ENCODE measurements around the gene ELMOD3.
A peak's percentile ranks its signal among the peaks of the same experiment; 100 is the strongest.

Gene ELMOD3

DNA sequence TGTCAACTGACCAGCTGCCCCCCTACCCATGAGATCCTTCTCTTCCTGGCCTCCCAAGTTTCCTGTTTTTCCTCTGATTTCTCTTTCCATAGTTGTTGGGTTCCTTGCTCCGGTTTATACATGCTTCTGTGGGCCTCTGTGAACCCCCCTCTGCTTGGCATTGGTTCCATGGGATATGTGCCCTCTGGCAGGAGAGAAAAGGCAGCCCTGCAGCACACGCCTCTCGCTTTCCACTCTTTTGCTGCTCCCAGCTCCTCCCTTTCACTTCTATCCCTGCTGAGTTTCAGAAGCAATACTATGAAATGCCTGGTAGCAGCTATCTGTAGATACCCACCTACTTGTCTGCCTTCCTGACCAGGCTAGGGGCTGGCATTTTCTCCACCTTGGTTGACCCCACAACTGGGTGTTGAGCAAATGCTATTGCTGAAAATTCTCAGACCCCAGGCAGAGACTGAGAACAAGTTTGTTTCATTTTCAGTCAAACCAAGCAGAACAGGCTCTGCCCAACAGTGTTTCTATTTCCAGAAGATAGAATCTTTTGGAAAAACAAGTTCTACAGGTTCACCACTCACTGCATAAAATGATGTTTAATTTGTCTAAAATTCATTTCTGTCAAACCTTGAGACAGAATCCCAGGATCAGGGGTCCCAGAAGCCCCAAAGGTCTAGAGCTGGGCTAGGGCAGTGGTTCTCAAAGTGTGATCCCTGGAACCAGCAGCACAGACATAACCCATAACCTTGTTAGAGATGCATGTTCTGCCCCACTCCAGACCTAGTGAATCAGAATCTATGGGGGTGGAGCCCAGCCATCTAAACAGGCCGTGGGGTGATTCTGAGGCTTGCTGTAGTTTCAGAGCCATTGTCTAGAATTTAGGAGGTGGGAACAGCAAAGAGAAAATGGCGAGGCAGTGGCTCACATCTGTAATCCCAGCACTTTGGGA is 42.2 kb downstream of the ELMOD3 start:
- peaks cover 45% of the 10 kb centered on the region for H3K36me3 Mint-ChIP-seq (ENCODE audit: low read depth)
- H3K4me1 Mint-ChIP-seq (ENCODE audit: low read depth), result peaks cover 26% of the 10 kb centered on the region
- H3K9me3 Mint-ChIP-seq, result no peaks in the 10 kb centered on the region
- H3K27me3 Mint-ChIP-seq (ENCODE audit: low read depth), result no peaks in the 10 kb centered on the region
- H3K27ac Mint-ChIP-seq, result peak overlapping the region; percentile 73
- H3K4me3 Mint-ChIP-seq, result no peak overlapping the region

DNA sequence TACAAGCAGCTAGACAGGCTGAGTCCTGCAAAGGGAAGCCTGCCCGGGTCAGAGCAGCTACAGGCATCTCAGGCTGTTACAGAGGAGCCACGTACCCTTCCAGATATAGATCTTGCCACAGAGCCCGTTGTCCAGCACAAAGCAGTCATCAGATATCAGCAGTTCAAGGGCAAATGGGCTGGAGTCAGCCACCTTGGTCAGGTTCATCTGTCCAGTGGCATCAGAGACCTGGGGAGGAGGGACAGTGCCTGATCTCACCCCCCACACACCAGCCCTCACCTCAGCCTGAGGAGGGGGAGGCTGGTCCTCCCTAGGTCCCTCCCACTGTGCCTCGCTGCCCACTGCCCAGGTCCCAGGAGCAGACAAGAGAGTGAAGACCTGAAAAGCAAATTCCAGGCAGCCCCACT is 43.4 kb downstream of the ELMOD3 start:
- Mint-ChIP-seq H3K36me3 (ENCODE audit: low read depth) (peaks cover 47% of the 10 kb centered on the region), H3K27ac (no peak overlapping the region), H3K27me3 (ENCODE audit: low read depth) (no peaks in the 10 kb centered on the region), H3K4me3 (no peak overlapping the region), H3K9me3 (peaks cover 5% of the 10 kb centered on the region), H3K4me1 (ENCODE audit: low read depth) (peaks cover 21% of the 10 kb centered on the region)

DNA sequence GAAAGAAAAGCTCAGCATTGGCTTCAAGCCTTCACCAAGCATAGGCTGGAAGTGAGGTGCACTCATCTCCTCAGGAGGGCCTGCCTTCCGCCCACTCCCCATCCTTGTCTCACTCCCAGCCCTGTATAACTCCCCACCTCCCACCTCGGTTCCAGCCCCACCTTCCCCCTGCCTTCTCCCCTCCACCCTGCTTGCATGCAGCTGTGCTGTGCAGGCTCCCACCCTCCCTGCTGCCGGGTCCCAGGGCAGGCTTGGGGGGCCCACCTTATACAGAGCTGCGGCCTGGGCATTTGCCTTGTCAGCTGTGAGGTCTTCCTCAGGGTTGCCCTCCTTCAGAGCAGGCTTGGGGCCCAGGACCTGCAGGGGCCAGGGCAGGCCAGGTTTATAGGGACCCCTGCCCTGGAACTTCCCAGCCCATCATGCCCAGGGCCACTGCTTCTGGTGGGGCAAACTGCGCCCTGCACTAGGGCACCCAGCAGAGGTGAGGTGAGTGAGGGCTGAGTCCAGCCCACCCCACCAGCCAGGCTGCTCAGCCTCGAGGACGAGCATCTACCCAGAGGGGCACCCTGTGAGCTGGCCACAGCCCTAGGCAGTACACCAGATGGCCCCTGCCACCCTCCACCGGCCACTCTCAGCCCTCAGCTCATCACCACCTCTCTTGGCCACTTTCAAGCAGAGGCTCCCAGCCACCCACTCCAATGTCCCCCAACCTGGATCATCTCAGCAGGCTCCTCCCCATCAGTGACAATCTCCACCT is 44.0 kb downstream of the ELMOD3 start:
- Mint-ChIP-seq H3K27me3 (ENCODE audit: low read depth) (no peaks in the 10 kb centered on the region), H3K36me3 (ENCODE audit: low read depth) (peaks cover 50% of the 10 kb centered on the region), H3K9me3 (peaks cover 10% of the 10 kb centered on the region)

DNA sequence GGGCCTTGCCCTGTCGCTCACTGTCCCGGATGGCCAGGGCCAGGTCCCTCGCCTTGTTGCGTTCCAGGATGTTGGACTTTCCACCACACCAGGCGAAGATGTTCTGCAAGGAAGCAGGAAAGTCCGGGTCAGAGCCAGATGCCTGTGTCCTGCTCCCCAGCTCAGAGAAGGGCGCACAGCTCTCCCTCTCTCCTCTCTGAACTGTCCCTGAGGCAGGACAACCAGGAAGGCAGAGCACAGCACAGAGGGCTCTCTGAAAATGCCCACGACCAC is 44.5 kb downstream of the ELMOD3 start:
- Mint-ChIP-seq H3K4me1 (ENCODE audit: low read depth) (peaks cover 16% of the 10 kb centered on the region), H3K27ac (no peak overlapping the region), H3K27me3 (ENCODE audit: low read depth) (no peaks in the 10 kb centered on the region), H3K9me3 (peaks cover 15% of the 10 kb centered on the region), H3K36me3 (ENCODE audit: low read depth) (peaks cover 49% of the 10 kb centered on the region), H3K4me3 (no peak overlapping the region)

More for the DNA sequence above, 44.0 kb downstream of the ELMOD3 start:
- no peak overlapping the region for H3K4me3 Mint-ChIP-seq
- H3K4me1 Mint-ChIP-seq (ENCODE audit: low read depth), result peaks cover 19% of the 10 kb centered on the region
- no peak overlapping the region for H3K27ac Mint-ChIP-seq

DNA sequence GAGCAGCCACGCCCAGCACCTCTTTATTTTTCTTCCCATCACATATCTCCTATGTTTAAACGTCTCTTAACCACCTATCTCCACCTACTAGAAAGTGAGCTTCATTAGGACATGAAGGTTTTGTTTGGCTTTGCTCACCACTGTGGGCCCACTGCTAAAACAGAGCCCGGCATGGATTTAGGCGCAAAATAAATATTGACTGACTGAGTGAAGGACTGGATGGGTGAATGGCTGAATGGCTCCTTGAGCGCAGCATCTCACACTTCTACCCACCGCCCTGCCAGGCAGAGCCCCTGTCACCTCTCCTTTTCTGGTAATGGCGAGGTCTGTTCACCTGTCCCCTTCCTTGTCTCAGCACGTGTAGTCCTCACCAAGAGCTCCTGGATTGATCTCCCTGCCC is 45.5 kb downstream of the ELMOD3 start:
- Mint-ChIP-seq H3K27me3 (ENCODE audit: low read depth) (no peaks in the 10 kb centered on the region), H3K4me3 (no peak overlapping the region), H3K27ac (no peak overlapping the region), H3K36me3 (ENCODE audit: low read depth) (peaks cover 48% of the 10 kb centered on the region), H3K4me1 (ENCODE audit: low read depth) (peaks cover 17% of the 10 kb centered on the region), H3K9me3 (peaks cover 17% of the 10 kb centered on the region)

DNA sequence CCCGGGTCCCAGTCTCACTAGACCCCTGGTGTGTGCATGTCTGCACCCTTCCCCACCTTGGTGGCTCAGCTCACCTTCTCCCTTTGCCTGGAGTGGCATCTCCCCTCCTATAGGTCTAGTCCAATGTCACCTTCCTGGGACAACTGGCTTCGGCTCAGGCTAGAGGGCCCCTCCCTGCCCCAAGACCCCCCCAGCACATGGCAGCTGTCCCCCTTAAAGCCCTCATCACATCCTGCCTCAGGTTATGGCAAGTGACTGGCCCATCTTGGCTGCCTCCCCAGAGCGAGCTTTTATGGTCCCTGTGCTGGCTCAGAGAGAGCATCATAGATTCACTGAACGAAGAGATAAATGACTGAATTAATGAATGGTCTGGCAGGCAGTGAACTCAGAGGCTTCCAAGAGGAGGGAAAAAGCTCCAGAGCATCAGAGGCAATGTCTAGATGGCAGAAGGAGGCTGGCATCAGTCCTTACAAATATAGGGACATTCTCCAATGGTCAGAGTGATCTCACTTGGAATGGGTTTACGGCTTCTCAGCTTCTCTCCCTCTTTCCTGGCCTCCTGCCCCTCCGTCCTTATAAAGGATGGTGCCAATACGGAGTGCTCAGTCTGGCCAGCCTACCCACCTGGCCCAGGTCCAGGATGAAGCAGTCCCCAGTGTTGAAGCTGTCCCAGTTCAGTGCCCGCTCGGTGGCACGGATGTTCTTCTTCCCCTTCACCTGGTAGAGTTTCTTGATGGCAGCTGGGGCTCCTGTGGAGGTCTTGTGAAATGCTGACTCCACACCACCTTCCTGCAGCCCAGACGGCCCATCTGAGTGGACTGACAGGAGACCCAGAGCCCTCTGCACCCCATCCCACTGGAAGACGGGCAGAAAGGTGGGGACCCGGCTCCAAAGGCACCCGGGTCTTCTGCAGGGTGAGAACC is 46.2 kb downstream of the ELMOD3 start:
- Mint-ChIP-seq H3K9me3 (peaks cover 23% of the 10 kb centered on the region), H3K36me3 (ENCODE audit: low read depth) (peaks cover 54% of the 10 kb centered on the region), H3K27me3 (ENCODE audit: low read depth) (no peaks in the 10 kb centered on the region), H3K27ac (no peak overlapping the region), H3K4me3 (no peak overlapping the region), H3K4me1 (ENCODE audit: low read depth) (peaks cover 25% of the 10 kb centered on the region)

DNA sequence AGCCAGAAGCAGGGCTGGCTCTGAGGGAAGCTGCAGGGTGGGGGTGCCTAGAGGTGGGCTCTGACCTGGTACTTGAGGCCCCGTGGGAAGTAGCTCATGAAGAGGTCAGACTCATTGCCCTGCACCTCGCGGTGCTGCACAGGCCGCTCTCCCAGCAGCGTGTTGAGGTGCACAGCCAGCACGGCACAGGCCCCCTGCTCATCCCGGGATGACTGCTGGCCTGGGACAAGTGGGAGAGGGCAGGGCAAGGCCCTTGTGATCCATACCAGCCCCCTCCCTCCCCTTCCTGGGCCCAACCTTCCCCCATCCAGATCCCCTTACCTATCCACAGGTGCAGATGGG is 46.9 kb downstream of the ELMOD3 start:
- H3K9me3 Mint-ChIP-seq, result peaks cover 23% of the 10 kb centered on the region
- H3K4me1 Mint-ChIP-seq (ENCODE audit: low read depth), result peaks cover 29% of the 10 kb centered on the region
- H3K4me3 Mint-ChIP-seq, result no peak overlapping the region
- H3K36me3 Mint-ChIP-seq (ENCODE audit: low read depth), result peaks cover 52% of the 10 kb centered on the region
- no peaks in the 10 kb centered on the region for H3K27me3 Mint-ChIP-seq (ENCODE audit: low read depth)
- no peak overlapping the region for H3K27ac Mint-ChIP-seq

DNA sequence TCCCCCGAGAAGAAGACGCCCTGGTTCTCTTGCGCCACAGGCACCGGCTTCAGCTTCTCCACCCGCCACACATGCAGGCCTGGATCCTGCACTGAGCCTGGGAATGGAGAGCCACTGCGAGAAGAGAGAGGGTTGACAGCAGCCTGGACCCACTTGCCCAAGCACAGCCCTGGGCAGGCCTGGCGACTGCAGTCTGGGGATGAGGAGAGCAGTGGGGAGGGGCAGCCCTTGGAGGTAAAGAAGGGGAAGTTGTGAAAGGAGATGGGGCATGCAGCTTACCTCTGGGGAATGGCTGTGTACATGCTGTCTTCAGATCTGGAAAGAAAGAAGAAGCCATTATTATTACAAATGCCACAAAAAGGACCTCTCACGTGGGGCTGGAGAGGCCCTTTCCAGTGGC is 47.3 kb downstream of the ELMOD3 start:
- Mint-ChIP-seq H3K36me3 (ENCODE audit: low read depth) (peaks cover 48% of the 10 kb centered on the region), H3K27me3 (ENCODE audit: low read depth) (no peaks in the 10 kb centered on the region), H3K4me1 (ENCODE audit: low read depth) (peaks cover 25% of the 10 kb centered on the region), H3K27ac (peak overlapping the region; percentile 76), H3K4me3 (no peak overlapping the region), H3K9me3 (peaks cover 23% of the 10 kb centered on the region)

DNA sequence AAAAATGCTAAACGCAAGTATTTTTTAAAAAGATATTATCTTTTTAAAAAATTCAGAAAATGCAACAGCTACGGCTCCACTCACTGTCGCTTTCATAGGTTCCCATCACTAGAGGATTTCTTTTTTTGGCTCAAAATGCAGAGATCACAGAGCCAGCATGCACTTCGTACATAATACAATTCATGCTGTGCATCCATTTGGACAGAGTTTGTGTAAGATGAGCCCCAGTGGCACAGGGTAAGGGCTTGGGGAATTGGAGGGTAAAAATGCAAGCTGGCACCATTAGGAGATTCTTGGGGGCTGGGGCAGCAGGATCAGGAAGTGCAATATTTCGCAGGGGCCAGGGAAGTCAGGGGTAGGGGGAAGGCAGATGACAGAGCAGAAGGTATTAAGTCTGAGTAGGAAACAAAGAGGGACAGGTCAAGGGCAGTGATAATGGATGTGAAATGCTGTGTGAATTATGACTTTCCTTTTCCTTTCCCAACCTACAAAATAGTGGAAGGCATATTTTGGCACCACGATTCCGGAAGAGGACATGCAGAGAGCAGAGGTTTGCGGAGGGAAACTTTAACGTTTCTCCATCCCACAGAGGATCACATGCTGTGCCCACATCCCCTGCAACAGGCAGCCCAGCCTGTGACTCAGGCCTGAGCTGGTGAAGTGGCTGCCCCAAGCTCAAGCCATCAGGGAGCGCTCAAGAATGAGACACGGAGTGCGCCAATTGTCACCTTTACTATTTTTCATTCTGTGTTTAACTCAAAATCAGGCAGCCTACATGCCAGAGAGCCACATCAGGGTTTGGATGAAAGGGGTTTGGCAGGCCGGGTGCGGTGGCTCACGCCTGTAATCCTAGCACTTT is 50.9 kb downstream of the ELMOD3 start:
- Mint-ChIP-seq H3K36me3 (ENCODE audit: low read depth) (peaks cover 31% of the 10 kb centered on the region), H3K27ac (peak overlapping the region; percentile 87), H3K4me3 (peak overlapping the region; percentile 79), H3K9me3 (peaks cover 23% of the 10 kb centered on the region), H3K4me1 (ENCODE audit: low read depth) (peaks cover 39% of the 10 kb centered on the region), H3K27me3 (ENCODE audit: low read depth) (no peaks in the 10 kb centered on the region)

DNA sequence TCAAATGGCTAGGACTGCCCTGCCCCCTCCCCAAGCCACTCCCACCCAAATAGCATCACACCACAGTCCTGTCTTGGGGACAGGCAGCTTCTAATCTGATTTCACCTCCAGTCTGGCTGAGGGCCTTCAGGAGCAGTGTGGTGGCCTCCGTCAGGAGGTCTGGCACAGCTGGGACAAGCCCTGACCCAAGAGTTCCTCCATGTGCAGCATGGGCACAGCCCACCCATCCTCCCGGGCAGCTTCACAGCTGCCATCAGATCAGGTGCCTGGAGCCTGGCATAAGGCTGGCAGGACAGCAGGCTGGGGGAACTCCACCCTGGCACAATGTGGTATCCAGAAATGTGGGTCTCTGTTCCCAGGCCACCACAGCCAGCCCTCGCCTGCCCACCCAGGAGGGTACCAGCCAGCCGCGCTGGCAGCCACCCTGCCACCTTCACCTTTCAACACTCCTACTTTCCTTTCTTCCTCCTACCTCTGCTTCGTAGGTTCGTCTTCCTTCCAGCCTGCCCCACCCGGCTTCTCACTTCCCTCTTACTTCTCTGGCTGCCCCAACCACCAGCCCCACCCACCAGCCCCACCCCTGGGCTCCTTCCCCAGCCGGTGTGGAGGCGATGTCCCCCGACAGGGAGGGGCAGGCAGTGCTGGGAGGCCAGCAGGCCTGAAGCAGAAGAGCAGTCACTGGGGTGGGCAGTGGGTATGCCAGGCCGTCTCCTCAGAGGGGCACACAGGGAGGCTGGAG is 55.4 kb downstream of the ELMOD3 start, which contains the start of gene CAPG:
Gene CAPG, minus strand, starts transcription at position 522 of the 739 bp plus-strand sequence. CDS start 8,221 bp downstream, outside the sequence.
- peaks cover 4% of the 10 kb centered on the region for H3K27me3 Mint-ChIP-seq (ENCODE audit: low read depth)
- H3K9me3 Mint-ChIP-seq, result peaks cover 5% of the 10 kb centered on the region
- H3K4me1 Mint-ChIP-seq (ENCODE audit: low read depth), result peaks cover 58% of the 10 kb centered on the region
- peaks cover 12% of the 10 kb centered on the region for H3K36me3 Mint-ChIP-seq (ENCODE audit: low read depth)
- H3K27ac Mint-ChIP-seq, result peak within 1 kb of the TSS; percentile 82
- H3K4me3 Mint-ChIP-seq, result peak within 1 kb of the TSS; percentile 86

DNA sequence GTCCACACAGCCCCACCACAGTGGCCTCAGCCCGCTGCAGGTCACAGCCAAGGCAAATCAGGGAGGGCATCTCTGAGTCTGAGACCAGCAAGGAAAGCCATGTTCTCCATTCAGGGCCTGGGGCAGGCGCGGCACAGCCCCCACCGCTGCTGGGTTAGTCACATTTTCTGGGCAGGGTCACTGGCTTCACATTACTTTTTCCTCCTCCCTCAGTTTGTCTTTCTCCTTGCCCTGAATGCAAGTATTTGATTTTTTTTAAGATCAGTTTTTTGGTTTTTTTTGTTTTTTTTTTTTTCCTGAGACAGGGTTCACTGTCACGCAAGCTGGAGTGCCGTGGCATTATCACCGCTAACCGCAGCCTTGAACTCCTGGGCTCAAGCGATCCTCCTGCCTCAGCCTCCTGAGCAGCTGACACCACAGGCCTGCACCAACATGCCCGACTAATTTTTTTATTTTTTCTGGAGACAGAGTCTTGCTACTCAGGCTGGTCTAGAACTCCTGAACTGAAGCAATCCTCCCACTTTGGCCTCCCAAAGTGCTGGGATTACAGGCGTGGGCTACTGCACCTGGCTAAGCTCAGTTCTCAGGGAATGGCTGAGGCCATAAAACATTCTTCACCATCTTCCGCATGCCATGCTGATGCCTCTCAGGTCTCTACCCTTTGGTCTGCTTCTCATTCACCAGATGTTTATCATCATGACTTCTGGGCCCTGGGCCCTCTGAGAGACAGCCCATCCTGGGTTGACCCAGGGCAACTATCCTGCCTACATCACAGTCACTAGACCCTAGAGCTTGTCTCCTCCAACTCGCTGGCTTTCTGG is 56.2 kb downstream of the ELMOD3 start:
- Mint-ChIP-seq H3K27me3 (ENCODE audit: low read depth) (peaks cover 4% of the 10 kb centered on the region), H3K36me3 (ENCODE audit: low read depth) (peaks cover 6% of the 10 kb centered on the region), H3K4me1 (ENCODE audit: low read depth) (peaks cover 55% of the 10 kb centered on the region), H3K27ac (peak overlapping the region; percentile 82), H3K9me3 (no peaks in the 10 kb centered on the region), H3K4me3 (peak overlapping the region; percentile 86)

DNA sequence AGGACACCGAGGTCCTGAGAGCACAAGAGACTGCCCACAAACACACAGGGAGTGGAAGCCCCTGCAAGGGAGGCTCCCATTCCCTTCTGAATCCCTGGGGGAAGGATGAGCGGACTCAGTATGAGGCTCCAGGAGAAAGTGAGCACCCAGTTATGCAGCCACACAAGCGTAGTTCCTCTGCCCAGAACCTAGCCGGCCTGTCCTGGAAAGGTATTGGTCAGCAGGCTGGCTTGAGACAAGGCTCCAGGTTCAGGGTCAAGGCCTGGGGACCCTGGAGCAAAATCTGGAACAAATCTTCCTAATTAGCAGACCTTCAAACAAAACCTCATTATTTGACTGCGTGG is 56.8 kb downstream of the ELMOD3 start:
- Mint-ChIP-seq H3K36me3 (ENCODE audit: low read depth) (peaks cover 6% of the 10 kb centered on the region), H3K27ac (no peak overlapping the region), H3K4me1 (ENCODE audit: low read depth) (peaks cover 50% of the 10 kb centered on the region), H3K9me3 (no peaks in the 10 kb centered on the region), H3K27me3 (ENCODE audit: low read depth) (peaks cover 4% of the 10 kb centered on the region), H3K4me3 (peak overlapping the region; percentile 52)
